Measurements from ENCODE around the gene KLK8.

The KLK8 gene

GRCh38 chr19:51001515-51001914, at the start of gene KLK8:
KLK8 (minus strand) TSS chr19:51001604; CDS start chr19:51001167, 437 bp downstream.
- DNase-seq, result no peak

DNA sequence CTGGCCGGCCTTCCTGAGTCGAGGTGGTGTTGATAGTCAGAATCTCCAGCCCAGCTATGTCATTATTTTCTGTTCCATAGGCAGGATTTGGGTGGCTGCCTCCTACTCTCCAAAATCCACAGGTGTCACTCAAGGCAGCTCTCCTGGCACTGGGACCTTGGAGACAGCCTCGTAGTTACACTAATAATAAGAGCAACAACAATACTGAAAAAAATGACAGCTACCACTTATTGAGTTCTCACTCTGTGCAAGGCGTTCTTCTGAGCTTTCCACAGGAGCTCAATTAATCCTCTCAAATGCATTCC, 45.6 kb upstream of the KLK8 start:
- no peak for DNase-seq

DNA sequence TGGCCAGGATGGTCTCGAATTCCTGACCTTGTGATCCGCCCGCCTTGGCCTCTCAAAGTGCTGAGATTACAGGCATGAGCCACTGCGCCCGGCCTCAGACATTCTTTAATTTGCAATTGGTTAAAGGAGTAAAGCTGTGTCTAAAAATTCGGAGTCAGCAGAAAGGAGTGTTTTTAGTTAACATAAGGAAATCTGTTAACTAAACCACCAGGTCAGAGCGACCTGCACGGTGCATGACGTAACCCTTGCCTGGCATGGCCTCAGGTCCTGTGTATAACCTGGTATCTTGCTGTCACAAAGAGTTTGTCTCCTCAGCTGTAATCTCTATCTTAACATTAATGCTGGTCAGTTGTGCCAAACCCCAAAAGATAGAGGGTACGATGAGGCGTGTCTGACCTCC, 42.9 kb upstream of the KLK8 start:
- no peak for DNase-seq

- no peak for DNase-seq
Observed at GRCh38 chr19:51043497-51043896, 42.1 kb upstream of the KLK8 start.

DNA sequence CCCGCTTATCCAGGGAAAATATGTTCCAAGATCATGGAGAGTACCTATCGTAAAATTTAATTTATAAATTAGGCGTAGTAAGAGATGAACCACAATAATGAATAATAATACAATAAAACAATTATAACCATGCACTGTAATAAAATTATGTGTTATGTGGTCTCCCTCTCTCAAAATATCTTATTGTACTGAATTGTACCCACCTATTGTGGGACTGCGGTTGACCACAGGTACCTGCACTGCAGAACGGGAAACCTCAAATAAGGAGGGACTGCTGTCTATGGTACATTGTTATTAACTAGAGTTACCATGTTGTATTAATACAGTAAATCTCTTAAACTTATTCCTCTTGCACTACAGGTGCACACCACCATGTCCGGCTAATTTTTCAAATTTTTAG, 38.7 kb upstream of the KLK8 start:
- no peak for DNase-seq

DNA sequence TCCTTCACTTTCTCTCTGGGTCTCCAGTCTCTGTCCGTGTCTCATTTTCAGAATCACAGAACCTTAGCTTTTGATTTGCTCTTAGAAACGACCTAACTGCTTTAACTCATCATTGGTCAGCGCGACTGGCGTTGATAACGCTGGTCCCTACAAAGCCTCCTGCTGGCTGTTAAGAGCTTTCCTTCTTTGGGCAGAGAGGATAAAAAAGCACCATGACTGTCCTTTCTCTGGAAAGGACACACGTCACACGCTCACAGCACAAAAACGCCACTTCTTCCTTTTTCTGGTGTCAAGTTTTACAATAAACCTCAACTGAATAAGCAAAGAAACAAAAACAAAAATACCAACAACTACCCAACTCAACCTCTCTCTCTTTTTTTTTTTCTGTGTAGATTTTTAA, 35.1 kb upstream of the KLK8 start:
- no peak for DNase-seq

- no peak for DNase-seq
Observed at GRCh38 chr19:51034704-51035103, 33.3 kb upstream of the KLK8 start, which contains the start of gene KLK12. KLK12 (minus strand) TSS chr19:51035002; CDS start chr19:51034621, 381 bp downstream.

DNA sequence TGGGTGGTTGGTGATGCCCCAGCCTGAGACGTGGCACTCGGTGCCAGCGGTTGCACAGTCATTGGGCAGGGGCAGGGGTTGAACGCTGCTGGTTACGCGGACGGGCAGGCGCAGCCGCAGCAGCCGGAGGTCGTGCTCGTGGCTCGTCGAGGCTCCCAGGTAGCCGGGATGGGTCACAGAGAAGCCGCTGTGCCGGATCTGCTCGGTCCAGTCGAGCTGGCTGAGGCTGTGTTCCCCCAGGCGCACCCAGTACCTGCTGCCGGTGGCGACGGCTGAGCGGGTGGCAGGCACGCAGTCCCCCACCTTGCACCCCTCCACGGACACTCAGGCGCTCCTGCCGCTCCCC, 30.4 kb upstream of the KLK8 start:
- DNase-seq, result no peak

DNA sequence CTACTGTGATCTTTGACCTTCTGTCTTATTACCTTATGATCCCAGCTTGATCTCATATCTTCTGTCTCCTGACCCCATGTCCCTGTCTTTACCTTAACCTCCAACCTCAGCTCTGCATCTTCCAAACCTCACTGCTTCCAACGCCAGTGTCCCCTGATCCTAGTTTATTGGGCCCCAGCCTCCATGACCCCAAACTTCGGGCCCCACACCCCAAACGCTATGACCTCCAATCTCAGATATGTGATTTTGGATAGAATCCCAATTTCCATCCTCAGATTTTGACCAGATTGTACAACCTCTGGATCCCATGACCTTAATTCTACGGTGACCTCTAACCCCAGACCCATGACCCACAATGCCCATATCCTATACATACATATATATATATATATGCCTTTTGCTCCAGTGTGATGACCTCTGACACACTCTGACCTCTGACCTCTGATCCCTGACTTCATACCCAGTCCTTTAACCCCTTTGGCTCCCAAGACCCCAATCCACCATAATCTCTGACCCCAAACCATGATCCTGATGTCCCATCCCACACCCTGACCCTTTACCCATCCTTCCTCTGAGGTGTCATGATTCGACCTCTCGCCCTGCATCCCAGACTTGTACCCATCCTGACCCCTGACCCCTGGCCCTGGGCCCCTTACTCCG, 29.9 kb upstream of the KLK8 start:
- DNase-seq, result no peak

GRCh38 chr19:51030631-51031030, 29.2 kb upstream of the KLK8 start:
- DNase-seq, result no peak

DNA sequence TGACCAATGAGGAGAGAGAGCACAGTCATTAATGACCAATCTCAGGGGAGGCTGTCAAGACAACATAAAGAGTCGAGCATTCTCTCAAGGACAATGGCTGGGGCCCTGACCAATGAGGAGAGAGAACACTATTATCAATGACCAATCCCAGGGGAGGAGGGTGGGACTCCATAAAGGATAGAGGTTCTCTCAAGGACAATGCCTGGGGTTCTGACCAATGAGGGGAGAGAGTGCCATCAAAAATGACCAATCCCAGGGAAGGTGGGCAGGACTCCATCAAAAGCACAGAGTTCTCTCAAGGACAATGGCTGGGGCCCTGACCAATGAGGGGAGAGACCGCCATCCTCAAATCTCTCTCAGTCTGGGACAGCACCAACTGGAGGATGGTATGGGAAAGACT, 28.3 kb upstream of the KLK8 start:
- DNase-seq, result no peak

DNA sequence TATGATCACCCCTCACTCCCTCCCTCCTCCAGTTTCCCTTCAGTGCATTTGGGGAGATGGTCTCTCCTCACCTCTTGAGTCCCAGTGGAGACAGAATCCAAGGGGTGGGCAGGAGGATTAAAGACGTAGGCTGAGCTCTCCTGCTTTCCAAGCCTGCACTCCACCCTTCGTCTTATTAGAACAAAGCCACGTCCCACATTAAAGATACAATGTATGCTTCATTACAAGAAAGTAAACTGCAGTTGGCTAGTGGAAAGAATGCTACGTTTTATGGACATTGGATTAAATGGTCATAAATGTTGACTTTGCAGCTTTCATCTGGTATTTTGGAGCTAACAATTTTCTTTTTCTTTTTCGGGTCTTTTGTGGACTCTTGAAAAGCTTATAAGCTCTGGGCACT, 26.5 kb upstream of the KLK8 start:
- no peak for DNase-seq

- no peak for DNase-seq
Observed at GRCh38 chr19:51027126-51027806, 25.9 kb upstream of the KLK8 start.

GRCh38 chr19:51026554-51026831, 25.1 kb upstream of the KLK8 start, which contains the start of gene KLK11:
KLK11 (minus strand) TSS chr19:51026616; CDS start chr19:51025631, 985 bp downstream.
- no peak for DNase-seq

GRCh38 chr19:51025809-51026553, 24.6 kb upstream of the KLK8 start:
- no peak for DNase-seq

DNA sequence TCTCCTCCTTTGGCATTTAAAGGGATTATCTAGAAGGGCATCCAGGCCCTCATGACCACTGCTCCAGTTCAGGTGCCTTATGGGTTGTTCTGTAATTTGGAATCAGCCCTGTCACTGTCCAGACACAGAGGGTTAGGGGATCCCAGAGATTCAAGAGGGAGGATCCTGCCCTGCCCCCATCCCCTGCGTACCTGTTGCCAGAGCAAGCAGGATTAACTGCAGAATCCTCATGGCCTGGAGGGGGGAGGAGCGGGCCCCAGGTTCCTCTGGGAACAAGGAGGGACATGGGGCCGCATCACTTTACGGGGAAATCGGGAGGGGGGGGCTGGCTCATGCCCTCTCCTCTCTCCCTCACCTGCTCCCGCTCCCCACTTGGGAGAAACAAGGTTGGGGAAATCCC, 24.0 kb upstream of the KLK8 start:
- no peak for DNase-seq

- DNase-seq, result no peak
Observed at GRCh38 chr19:51024924-51025323, 23.5 kb upstream of the KLK8 start.

DNA sequence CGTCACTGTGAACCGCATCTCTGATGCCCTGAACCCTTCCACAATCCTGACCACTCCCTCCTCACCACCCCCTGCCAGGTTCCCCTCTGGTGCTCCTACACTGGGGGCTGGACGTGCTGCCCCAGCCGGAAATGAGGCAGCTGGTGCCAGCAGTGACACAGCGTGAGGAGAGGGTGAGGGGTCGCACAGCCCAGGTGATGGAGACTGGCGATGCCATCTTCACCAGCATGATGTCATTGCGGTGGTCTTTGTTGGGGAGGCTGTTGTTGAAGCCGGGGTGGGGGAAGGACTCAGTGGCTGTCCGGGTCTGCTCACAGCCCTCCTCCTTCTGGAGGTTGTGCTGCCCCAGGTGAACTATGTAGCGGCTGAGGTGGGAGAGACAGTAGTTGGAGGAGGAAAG, 22.5 kb upstream of the KLK8 start:
- DNase-seq, result no peak

DNA sequence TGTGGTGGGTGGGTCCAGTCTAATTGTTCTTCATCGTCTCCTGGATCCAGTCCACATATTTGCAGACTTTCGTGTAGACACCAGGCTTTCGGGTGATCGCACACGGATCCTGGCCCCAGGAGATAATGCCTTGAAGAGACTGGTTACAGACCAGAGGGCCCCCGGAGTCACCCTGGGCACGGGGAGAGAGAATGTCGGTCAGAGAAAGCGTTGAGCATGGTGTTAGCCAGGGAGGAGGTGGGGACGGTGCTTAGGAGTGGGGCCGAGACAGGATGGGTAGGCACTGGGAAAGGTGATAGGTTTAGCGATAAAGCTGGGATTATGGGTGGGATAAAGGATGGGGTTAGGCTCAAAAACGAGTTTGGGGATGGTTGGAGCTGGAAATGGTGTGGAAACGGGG, 21.1 kb upstream of the KLK8 start:
- no peak for DNase-seq

- DNase-seq, result peak; percentile 28
Observed at GRCh38 chr19:51020988-51021651, 19.7 kb upstream of the KLK8 start.

DNA sequence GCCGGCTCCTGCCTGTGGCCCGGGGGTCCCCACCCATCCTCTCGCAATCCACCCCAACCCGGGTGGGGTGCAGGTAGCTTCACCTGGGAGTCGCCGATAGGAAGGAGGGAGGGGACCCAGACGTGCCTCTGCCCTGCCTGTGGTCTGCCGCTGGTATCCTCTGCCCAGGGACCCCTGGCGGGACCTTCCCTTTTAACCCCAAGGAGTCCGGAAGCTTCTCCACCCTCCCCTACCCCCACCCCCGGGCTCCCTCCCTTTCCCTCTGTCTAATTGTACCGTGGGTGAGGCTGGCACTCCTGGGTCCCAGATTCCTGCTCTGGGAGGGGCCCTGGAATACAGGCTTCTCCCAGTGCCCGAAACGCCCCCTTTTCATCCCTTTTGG, 18.1 kb upstream of the KLK8 start, which contains the start of gene KLK10:
Gene KLK10 (minus strand): TSS at position 166 of the 382 bp plus-strand sequence. CDS start 579 bp downstream, outside the sequence.
- DNase-seq, result no peak

- DNase-seq, result no peak
Observed at GRCh38 chr19:51018745-51019543, 17.5 kb upstream of the KLK8 start.
